T-helper 1 cell (primary cell): ENCODE measurements around the gene LRRC61.
A peak's percentile ranks its signal among the peaks of the same experiment; 100 is the strongest.

ENCODE experiments used
- DNase-seq, 5 donors: peaks; one replicate each; pipeline ENCODE4 v3.0.0-alpha.2; 2012 to 2020

The LRRC61 gene

GRCh38 chr7:150357771-150358427, 34.7 kb downstream of the LRRC61 start:
- DNase-seq = no peak

- no peak for DNase-seq
Observed at GRCh38 chr7:150358433-150358832, 35.3 kb downstream of the LRRC61 start.

- DNase-seq = no peak
Observed at GRCh38 chr7:150358988-150359621, 36.0 kb downstream of the LRRC61 start.

GRCh38 chr7:150359622-150360362, 36.6 kb downstream of the LRRC61 start:
- no peak for DNase-seq

GRCh38 chr7:150360363-150361058, 37.4 kb downstream of the LRRC61 start:
- DNase-seq = no peak

GRCh38 chr7:150361402-150361801, 38.2 kb downstream of the LRRC61 start:
- no peak for DNase-seq

GRCh38 chr7:150361807-150362621, 38.9 kb downstream of the LRRC61 start:
- DNase-seq = no peak

GRCh38 chr7:150363370-150363769, 40.2 kb downstream of the LRRC61 start:
- DNase-seq = no peak

GRCh38 chr7:150363872-150364271, 40.7 kb downstream of the LRRC61 start:
- DNase-seq = peak in 1 of 5 donors; percentile 42

- DNase-seq = no peak
Observed at GRCh38 chr7:150365194-150365593, 42.0 kb downstream of the LRRC61 start.

- no peak for DNase-seq
Observed at GRCh38 chr7:150365673-150366398, 42.7 kb downstream of the LRRC61 start.

- DNase-seq = no peak
Observed at GRCh38 chr7:150367677-150368095, 44.5 kb downstream of the LRRC61 start.

GRCh38 chr7:150368096-150368883, 45.1 kb downstream of the LRRC61 start, which contains the start of gene REPIN1:
TSS of gene REPIN1 (plus strand) at chr7:150368822. CDS start at chr7:150369712, 890 bp downstream.
- peak; percentile 60 to 80 (median 72) for DNase-seq

- DNase-seq = peak in 4 of 5 donors; percentile 40 to 56 (median 50)
Observed at GRCh38 chr7:150368884-150369747, 46.0 kb downstream of the LRRC61 start.

- DNase-seq = no peak
Observed at GRCh38 chr7:150369748-150370501, 46.8 kb downstream of the LRRC61 start.

GRCh38 chr7:150370612-150371071, 47.5 kb downstream of the LRRC61 start:
- no peak for DNase-seq

GRCh38 chr7:150371131-150371995, 48.2 kb downstream of the LRRC61 start:
- no peak for DNase-seq

GRCh38 chr7:150371996-150372270, 48.8 kb downstream of the LRRC61 start:
- DNase-seq = no peak
